Stimulated activated CD8-positive, alpha-beta memory T cell treated with anti-CD3 and anti-CD28 coated beads, Interleukin-15, amount 100 ng/mL, for 48 hours (primary cell): ENCODE measurements around the gene ZNF384.

Experiments used
- DNase-seq, 2 donors: peaks; one replicate each; pipeline ENCODE4 v3.0.0-alpha.2; 2020; ENCODE audit warnings: low read depth in 2 of 2

ZNF384 gene

DNA sequence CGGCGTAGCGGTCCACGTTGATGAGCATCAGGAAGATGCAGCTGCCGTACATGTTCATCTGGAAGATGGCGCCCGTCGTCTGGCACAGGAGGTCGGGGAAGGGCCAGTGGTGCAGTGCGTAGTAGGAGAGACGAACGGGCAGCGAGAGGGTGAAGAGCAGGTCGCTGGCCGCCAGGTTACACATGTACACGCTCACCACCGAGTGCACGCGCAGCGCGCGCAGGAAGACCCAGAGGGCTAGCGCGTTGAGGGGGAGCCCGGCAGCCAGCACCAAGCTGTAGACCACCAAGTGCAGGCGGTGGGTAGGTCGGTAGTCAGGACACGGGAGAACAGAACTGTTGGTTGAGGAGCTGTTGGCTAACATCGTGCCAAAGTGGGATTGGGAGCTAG lies 68.3 kb downstream of the ZNF384 start:
- DNase-seq, result no peak

DNA sequence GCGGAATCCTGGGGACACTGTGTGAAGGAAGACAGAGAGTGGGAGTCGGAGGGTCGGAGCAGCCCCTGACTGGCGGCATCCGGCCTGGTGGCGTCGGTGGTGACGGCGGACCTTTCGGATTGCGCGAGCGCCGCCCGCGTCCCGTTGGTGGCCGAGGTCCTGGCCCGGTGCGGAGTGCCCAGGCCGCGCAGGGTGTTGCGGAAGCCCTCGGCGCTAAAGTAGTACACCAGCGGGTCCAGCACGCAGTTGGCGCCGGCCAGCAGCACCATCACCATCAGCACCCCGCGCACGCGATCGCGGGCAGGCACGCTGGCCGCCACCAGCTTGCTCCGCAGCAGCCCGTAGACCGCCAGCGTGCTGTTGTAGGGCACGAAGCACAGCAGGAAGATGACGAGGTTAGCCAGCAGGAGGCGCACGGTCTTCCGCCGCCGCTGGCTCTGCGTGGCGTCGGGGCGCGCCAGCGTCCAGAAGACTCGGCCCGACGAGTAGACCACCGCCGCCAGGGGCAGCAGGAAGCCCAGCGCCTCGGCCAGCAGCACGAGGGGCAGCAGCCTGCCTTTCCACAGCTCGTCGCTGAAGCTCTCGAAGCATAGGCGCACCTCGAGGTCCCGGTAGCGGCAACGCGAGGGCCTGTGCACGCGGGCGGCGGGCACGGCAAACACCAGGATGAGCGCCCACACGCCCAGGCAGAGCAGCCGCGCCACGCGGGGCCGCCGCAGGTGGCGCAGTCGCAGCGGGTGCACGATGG lies 68.9 kb downstream of the ZNF384 start:
- no peak for DNase-seq

DNA sequence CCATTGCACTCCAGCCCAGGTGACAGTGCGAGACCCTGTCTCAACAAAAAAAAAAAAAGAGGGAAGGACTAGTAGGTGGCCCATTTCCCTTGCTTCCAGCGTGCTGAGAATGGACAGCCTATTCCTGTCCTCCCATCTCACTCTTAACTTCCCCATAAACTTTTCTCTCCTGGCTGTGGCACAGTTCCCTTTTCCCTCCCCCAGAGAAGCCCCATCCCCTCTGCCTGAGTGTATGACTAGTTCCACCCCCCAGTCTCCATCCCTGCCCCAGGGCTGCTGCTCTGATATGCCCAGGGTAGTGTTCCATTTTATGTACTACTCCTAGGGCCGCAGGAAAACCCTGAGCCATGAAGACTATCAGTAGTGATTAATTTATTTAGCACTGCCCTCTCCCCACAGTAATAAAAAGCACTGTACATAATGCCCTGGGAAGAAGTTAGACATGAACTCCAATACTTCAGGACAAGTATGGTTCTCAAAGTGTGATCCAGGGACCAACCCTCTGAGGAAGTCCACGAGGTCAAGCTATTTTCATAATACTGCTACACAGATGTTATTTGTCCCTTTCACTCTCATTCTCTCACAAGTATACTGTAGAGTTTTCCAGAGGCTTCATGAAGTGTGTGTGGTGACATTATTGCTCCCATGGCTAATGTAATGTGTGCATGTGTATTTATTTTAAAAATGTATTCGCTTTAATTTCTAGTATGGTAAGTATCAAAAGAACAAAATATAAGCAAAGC lies 70.5 kb downstream of the ZNF384 start:
- no peak for DNase-seq
